Measurements from ENCODE around the gene TBX1. TPM values are rescaled to one million over a fixed set of nuclear protein-coding genes. Genes with fewer than 3 reads are reported as not detected.

TBX1 gene
- total and polyA plus RNA-seq, 10 of the 15 experiments (the other 5 are each of a cell fraction or from before 2014, with no cell fraction given), result not detected

DNA sequence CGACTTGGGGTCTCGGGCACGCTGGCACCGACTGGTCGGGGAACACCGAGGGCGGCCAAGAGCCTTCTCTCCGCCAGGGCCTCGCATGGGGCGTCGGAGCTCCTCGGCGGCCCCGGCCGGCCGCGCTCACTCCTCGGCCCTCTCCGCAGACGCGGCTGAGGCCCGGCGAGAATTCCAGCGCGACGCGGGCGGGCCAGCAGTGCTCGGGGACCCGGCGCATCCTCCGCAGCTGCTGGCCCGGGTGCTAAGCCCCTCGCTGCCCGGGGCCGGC is 5.6 kb downstream of the TBX1 start (continued):
- TF ChIP-seq, protein P1, sequence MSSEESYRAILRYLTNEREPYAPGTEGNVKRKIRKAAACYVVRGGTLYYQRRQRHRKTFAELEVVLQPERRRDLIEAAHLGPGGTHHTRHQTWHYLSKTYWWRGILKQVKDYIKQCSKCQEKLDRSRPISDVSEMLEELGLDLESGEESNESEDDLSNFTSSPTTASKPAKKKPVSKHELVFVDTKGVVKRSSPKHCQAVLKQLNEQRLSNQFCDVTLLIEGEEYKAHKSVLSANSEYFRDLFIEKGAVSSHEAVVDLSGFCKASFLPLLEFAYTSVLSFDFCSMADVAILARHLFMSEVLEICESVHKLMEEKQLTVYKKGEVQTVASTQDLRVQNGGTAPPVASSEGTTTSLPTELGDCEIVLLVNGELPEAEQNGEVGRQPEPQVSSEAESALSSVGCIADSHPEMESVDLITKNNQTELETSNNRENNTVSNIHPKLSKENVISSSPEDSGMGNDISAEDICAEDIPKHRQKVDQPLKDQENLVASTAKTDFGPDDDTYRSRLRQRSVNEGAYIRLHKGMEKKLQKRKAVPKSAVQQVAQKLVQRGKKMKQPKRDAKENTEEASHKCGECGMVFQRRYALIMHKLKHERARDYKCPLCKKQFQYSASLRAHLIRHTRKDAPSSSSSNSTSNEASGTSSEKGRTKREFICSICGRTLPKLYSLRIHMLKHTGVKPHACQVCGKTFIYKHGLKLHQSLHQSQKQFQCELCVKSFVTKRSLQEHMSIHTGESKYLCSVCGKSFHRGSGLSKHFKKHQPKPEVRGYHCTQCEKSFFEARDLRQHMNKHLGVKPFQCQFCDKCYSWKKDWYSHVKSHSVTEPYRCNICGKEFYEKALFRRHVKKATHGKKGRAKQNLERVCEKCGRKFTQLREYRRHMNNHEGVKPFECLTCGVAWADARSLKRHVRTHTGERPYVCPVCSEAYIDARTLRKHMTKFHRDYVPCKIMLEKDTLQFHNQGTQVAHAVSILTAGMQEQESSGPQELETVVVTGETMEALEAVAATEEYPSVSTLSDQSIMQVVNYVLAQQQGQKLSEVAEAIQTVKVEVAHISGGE (CRISPR knock-in tag; IDR thresholded peaks at IDR 0.05), result no peak
- no peak for TF ChIP-seq ZSCAN29 (IDR thresholded peaks at IDR 0.05)
- no peak for TF ChIP-seq RELA (IDR thresholded peaks at IDR 0.05; ENCODE audit: borderline replicate concordance, partially characterized antibody)

DNA sequence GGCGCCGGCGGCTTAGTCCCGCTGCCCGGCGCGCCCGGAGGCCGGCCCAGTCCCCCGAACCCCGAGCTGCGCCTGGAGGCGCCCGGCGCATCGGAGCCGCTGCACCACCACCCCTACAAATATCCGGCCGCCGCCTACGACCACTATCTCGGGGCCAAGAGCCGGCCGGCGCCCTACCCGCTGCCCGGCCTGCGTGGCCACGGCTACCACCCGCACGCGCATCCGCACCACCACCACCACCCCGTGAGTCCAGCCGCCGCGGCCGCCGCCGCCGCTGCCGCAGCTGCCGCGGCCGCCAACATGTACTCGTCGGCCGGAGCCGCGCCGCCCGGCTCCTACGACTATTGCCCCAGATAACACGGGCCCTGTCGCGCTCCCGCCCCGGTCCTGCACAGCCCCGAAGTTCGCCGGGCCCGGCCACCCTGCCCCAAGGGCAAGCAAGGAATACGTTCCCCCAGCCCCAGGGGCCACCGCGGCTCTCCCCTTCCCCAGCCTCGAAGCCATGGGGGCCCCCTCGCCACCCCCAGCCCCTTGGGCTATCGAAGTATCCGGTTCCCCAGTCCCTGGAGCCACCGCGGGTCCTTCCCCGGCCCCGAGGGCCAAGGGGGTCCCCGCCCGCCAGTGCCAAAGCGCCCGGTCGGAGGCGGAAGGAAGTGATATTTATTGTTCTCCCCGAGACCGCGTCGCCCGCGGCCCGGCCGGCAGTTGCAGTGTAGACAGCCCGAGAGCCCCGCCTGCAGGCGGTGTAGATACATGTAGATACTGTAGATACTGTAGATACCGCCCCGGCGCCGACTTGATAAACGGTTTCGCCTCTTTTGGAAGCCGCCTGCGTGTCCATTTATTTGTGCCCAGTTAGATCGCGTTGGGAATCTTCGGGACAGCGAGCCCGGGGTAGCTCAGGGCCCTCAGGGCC is 6.2 kb downstream of the TBX1 start:
- no TSS peak for BruUV-seq (replicated peaks)
- Histone ChIP-seq H4K20me1 (ENCODE audit: control insufficient read depth, insufficient read depth) (no peaks in the 10 kb centered on the region; the same call in 1 of the 2 replicates), H3K9ac (ENCODE audit: control insufficient read depth, insufficient read depth, low read length) (no peak overlapping the region), H3K27me3 (replicated peaks in 1 of 2; ENCODE audit: control insufficient read depth in 2 of 2, insufficient read depth in 2 of 2, low read length in 1 of 2) (peaks cover 3 to 18% of the 10 kb centered on the region in 2 experiments; a peak in 3 of 4 replicates), H3K27ac (ENCODE audit: control insufficient read depth, insufficient read depth) (no peak overlapping the region), H3K36me3 (ENCODE audit: control insufficient read depth in 2 of 2, insufficient read depth in 2 of 2, low read length in 1 of 2) (no peaks in the 10 kb centered on the region), H3K9me3 (replicated peaks; ENCODE audit: control insufficient read depth, insufficient read depth, low read length) (no peaks in the 10 kb centered on the region), H2AFZ (ENCODE audit: control insufficient read depth, low read depth, low read length) (no peak overlapping the region), H3K4me2 (ENCODE audit: control insufficient read depth, insufficient read depth) (no peak overlapping the region), H3K79me2 (ENCODE audit: control insufficient read depth, insufficient read depth, low read length) (no peaks in the 10 kb centered on the region), H3K4me3 (no peak overlapping the region), H3K4me1 (ENCODE audit: control insufficient read depth, insufficient read depth, low read length) (no peaks in the 10 kb centered on the region)
- RAD21 ChIA-PET (ENCODE audit: unreplicated experiment), result no interaction called here
- in situ Hi-C loops (cut with MboI), result no loop called here
- TF ChIP-seq, protein P2, sequence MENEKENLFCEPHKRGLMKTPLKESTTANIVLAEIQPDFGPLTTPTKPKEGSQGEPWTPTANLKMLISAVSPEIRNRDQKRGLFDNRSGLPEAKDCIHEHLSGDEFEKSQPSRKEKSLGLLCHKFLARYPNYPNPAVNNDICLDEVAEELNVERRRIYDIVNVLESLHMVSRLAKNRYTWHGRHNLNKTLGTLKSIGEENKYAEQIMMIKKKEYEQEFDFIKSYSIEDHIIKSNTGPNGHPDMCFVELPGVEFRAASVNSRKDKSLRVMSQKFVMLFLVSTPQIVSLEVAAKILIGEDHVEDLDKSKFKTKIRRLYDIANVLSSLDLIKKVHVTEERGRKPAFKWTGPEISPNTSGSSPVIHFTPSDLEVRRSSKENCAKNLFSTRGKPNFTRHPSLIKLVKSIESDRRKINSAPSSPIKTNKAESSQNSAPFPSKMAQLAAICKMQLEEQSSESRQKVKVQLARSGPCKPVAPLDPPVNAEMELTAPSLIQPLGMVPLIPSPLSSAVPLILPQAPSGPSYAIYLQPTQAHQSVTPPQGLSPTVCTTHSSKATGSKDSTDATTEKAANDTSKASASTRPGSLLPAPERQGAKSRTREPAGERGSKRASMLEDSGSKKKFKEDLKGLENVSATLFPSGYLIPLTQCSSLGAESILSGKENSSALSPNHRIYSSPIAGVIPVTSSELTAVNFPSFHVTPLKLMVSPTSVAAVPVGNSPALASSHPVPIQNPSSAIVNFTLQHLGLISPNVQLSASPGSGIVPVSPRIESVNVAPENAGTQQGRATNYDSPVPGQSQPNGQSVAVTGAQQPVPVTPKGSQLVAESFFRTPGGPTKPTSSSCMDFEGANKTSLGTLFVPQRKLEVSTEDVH (IDR thresholded peaks at IDR 0.05; ENCODE audit: low read depth, partially characterized antibody), result no peak
- TF ChIP-seq NRF1 (conservative IDR thresholded peaks at IDR 0.05; ENCODE audit: low read depth, low read length), result no peak
- TF ChIP-seq BMI1 (IDR thresholded peaks at IDR 0.05; ENCODE audit: borderline replicate concordance), result no peak
- TF ChIP-seq MEF2A (IDR thresholded peaks at IDR 0.05; ENCODE audit: insufficient read depth, low read depth, low read length), result no peak
- peak; percentile 64 for TF ChIP-seq SUZ12 (IDR thresholded peaks at IDR 0.05; ENCODE audit: unreplicated experiment)
- TF ChIP-seq ETV6 (conservative IDR thresholded peaks at IDR 0.05 in 1 of 2, IDR thresholded peaks at IDR 0.05 in 1 of 2; ENCODE audit: borderline replicate concordance in 1 of 2, low read depth in 1 of 2), result no peak
- TF ChIP-seq, protein P3, sequence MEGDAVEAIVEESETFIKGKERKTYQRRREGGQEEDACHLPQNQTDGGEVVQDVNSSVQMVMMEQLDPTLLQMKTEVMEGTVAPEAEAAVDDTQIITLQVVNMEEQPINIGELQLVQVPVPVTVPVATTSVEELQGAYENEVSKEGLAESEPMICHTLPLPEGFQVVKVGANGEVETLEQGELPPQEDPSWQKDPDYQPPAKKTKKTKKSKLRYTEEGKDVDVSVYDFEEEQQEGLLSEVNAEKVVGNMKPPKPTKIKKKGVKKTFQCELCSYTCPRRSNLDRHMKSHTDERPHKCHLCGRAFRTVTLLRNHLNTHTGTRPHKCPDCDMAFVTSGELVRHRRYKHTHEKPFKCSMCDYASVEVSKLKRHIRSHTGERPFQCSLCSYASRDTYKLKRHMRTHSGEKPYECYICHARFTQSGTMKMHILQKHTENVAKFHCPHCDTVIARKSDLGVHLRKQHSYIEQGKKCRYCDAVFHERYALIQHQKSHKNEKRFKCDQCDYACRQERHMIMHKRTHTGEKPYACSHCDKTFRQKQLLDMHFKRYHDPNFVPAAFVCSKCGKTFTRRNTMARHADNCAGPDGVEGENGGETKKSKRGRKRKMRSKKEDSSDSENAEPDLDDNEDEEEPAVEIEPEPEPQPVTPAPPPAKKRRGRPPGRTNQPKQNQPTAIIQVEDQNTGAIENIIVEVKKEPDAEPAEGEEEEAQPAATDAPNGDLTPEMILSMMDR (IDR thresholded peaks at IDR 0.05 in 2 of 3, conservative IDR thresholded peaks at IDR 0.05 in 1 of 3; ENCODE audit: control insufficient read depth in 2 of 3, extremely low read depth in 1 of 3, insufficient read depth in 1 of 3, low read depth in 3 of 3, low read length in 3 of 3), result peak in 2 of 3 experiments; percentile 21 to 24; a peak in 3 of 6 replicates
- POLR2A ChIA-PET, result no interaction called here
- intact Hi-C loops (cut with micrococcal nuclease; ENCODE audit: unreplicated experiment), result no loop called here
- CTCF ChIA-PET, result no interaction called here
- FAIRE-seq, result no peak
- WGBS (ENCODE audit: insufficient coverage, insufficient replicate concordance, low lambda C conversion rate, missing lambda C conversion rate), result 8% methylated on average over 100 of the region's 103 CpGs
- ATAC-seq, result peak; percentile 79
- no peak for DNase-seq (ENCODE audit: low read depth, low spot score)
- SMC1A ChIA-PET (ENCODE audit: uncharacterized antibody, unreplicated experiment), result no interaction called here
